D341Med (cell line): ENCODE results near the gene SASH1.

Experiments
- DNase-seq: peaks from one replicate; pipeline ENCODE4 v3.0.0; 2012; ENCODE audit warnings: low spot score

Gene SASH1

DNA sequence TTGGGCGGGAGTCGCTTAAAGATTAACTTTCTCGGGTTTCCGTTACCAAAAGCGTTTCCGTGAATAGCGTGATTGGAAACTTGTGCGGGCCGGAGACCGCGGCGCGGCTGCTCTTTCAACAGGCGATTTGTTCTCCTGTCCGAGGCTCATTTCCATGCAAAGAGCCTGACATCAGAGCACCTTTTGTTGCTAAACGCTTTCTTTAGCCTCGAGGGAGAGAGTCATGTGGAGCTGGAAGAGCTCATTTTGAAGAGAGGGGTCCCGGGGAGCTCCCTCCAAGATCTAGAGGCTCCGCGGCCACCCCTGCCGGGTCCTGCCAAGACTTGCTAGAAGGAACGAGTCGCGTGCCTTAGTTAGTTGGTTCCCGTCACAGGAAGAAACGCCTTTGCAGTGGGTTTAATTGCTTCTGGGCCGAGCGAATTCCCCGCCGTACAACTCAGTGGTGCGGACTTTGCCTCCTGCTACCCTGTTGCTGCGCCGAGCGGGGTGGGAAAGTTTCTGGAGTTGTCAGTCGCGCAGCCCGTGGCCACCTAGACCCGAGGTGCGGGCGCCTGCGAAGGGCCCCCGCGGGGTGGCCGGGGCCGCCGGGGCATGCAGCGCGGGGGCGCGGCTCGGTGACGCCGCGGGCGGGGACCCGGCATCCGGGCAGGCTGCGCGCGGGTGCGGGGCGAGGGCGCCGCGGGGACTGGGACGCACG is at the start of gene SASH1:
TSS of gene SASH1 (plus strand) at position 489 of the 697 bp plus-strand sequence. CDS start 230 bp downstream, outside the sequence.
- peak; percentile 82 for DNase-seq

DNA sequence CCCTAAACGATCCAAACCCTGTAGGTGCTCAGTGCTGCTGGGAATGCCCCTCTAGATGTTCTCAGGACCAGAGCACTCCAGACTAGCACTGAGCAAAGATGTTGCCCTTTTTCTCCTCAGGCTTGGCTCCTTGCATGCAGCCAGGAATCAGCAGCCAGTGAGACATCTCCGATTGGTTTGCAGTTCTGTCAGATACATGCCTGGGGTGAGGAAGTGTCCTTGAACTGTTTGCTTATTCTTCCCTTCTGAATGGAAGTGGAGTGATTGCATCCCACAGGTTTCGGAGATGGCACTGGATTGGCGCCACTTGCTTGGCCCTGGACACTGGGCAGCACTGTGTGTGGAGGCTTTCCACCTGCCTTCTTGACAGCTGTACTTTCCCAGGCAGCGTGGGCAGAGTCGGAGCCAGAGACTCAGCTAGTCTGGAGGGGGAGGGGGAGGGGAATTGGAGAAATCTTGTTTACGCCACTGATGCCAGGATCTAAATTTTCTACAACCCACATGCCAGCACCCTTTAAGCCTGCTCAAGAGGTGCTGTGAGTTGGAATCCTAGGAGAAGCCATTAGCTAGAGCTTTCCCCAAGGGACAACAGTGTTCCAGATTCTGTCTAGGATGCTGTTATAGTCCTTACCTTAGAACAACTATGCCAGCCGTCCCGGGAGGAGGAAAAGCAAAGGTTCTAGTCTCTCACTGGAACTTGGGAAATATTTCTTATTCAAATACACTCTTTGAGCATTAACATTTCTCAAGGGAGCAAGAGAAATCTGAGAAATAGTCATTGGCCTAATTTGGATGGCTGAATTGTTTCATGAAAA is 49.2 kb upstream of the SASH1 start:
- DNase-seq = peak; percentile 61

DNA sequence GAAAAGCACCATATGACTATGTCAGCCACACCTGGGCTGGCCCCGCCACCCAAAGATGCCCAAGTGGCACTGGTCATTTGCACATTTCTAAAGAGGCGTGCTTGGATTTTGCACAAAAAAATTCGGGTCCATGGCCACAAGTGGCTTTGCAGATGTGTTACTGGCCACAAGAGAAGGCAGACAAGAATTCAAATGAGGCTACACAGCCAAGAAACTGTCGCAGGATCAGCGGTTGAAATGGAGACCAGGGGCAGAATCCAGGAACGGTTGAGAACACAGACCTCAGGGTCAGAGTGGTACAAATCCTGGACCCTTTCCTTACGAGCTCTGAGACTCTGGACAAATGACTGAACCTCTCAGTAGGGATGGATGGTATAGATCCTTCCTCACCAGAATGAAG is 48.6 kb upstream of the SASH1 start:
- no peak for DNase-seq

DNA sequence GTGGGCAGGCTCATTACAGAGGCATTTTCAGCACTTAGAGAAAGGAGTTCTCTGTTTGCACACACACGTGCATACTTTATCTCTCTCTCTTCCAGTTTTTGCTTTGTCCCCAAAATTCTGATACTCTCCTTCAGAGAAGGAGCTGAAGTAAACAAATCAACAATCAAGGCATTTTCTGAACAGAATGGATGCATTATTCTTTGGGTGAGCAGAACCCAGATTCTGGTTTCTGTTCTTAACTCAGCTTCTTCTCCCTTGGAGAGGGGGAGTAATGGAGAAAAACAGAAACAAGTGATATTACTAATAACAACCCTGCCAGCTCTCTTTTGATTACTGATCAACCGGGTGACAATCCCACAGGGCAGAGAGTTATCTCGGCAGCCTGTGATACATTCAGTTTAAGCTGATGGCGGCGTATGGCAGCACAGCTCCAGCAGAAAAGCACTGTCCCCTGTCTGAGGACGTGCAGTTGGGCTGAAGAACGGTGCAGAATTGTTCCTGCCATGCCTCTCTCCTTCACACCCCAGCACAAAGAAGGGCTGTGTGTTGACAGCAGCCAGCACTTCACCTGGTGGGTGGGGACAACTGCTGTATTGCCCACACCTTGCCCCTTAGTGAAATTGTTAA is 47.3 kb upstream of the SASH1 start:
- DNase-seq = no peak

DNA sequence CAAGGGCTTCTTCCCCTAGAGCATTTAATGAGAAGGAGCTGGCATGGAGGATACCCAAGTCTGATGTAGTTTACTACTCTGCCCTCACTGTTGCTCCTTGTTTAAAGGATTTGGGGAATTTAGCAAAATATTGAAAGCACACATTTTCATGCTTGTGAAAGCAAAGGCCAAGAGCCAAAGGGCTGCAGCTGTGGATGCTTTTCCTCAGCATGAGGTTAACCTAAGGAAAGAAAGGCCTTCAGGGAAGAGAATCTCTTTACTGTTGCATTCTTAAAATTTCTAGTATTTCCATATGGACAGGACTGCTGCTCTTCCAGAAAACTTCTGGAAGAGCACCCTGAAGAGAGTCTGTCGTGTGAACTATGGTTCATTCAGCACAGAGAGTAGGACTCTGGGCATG is 45.9 kb upstream of the SASH1 start:
- DNase-seq = no peak

DNA sequence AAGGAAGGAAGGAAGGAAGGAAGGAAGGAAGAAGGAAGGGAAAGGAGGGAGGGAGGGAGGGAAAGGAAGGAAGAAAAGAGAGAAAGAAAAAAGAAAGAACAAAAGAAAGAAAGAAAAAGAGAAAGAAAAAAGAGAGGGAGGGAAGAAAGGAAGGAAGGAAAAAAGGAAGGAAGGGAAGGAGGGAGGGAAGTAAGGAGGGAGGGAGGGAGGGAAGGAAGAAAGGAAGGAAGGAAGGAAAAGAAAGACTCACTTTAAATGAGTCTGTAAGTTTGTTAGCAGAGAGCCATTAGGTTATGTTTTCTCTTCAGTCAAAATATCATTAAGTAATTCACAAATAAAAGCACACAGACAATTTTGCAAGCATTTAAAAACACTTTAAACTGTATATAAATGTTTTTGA is 44.0 kb upstream of the SASH1 start:
- no peak for DNase-seq

DNA sequence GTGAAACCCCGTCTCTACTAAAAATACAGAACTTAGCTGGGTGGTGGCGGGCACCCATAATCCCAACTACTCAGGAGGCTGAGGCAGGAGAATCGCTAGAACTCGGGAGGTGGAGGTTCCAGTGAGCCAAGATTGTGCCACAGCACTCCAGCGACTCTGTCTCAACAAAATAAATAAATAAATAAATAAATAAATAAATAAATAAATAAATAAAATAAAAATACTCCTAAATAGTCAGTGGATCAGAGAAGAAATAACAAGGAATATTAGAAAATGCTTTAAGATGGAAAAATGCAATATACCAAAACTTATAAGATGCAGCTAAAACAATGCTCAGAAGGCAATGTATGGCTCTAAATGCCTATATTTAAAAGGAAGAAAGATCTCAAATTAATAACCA is 39.0 kb upstream of the SASH1 start:
- DNase-seq = no peak

DNA sequence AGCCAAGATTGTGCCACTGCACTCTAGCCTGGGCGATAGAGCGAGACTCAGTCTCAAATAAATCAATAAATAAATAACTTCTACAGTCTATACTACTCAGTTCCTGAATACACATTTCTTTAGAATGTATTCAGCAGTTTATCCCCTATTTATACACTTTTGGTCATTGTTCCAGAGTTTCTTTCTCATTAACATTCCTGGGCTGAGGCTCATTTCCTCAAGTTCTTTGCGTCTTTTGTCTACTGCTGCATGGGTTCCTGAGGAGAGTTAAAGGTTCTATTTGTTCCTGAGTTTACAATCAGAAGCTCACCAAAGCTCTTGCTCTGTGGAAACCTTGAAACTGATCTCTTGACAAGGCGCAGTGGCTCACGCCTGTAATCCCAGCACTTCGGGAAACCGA is 37.7 kb upstream of the SASH1 start:
- DNase-seq = no peak

DNA sequence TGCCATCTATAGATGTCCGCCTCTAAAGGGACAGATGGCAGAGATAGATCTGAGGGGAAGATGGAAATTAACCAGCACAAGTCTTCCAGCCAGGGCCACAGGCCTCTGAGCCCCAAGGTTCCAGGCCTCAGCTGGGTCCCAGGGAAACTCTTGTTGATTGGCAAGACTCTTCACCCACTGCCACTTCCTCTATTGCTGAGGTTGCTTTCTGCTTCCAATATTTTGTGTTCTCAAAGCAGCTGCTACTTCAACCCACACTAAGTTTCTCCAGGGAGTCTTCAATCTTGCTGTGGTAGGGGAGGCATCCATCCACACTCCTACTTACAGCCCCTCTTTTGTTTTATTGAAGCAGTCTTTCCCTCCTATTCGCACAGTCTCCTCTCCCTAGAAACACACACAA is 36.4 kb upstream of the SASH1 start:
- DNase-seq = no peak

DNA sequence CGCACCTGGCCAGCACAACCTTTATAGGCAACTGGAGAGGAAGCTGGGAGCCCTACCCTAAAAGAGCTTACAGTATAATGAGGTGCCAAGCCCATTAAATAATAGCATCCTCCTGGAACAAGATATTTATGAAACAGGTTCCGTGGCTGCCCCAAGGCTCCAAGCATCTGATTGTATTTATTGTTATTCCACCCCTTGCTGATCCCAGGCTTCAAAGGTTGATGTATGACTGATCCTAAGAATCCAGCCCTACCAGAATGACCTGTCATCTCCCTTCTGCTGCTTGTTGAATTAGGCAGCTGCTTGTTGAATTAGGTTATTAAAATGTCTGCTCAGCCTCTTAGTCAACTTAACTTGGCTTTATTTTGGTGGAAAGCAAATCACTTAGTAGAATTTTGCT is 35.2 kb upstream of the SASH1 start:
- no peak for DNase-seq

DNA sequence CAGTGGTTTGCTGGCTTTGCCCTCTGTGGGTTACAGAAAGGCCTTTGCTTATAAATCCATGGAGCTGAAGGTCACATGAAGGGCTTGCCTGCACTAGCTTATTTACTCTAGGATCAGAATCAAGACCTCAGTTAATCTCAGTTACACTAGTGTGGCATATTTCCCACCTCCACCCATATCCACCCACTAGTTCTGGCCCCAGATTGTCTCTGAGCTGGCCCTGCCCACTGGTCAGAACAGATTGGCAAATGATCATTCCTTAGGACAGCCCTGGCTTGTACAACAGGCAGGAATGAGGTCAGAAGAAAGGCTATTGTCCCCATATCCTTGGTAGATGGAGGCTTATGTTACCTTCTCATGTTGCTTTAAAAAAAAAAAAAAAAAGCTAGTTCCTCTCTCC is 33.3 kb upstream of the SASH1 start:
- no peak for DNase-seq

DNA sequence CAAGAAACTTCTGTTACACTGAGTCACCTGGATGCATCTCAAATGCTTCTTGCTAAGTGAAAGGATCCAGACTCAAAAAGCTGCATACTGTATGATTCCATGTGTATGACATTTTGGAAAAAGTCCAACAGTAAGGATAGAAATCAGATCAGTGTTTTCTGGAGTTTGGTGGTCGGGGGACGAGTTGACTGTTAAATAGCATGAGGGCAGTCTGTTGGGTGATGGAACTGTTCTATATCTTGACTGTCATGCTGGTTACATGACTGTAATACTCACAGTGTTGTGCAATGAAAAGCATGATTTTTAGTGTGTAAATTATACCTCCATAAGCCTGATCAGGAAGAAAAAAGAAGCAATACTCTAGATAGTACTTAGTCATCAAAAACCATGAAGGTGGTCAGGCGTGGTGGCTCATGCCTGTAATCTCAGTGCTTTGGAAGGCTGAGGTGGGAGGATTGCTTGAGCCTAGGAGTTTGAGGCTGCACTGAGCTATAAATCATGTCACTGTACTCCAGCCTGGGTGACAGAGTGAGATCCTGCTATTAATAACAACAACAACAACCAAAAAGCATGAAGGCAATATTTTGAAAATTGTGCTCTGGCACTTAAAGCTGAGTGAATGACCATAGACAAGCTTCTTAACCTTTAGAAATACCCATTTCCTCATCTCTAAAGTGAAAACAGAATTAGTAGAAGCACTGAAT is 30.5 kb upstream of the SASH1 start:
- no peak for DNase-seq

DNA sequence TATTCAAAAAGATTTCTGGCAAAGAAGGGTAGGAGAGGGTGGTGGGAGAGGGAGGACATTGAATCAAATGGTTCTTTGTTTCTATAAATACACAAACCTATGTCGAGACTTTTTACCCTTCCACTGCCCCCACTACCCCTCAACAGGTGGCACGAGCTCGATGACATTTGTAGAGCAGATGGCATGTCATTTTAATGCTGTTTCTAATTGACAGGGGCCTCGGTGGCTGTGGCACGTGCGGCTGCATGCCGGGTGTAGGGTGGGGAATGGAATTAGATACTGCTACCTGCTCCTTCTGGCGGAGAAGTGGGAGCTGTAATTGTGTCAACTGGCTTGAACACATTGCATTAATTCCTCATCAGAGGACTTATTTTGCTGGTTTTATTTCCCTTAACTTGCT is 29.1 kb upstream of the SASH1 start:
- peak; percentile 43 for DNase-seq

DNA sequence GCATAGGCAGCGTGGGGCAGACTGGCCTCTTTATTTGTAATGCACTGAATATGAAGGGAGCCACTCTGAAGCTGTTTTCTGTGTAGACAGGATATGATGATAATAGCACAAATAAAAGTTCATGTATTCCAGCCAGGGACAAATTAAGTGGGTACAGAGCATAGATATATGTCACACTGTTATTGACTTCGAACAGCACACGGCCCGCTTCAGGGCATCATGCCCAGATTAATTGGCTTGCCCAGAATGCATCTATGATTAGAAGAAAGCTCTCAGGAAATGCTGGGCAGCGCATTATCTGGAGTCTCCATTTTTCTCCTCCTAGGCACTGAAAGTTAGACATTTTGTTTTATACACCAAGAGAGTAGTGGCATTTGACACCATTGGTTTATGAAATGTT is 26.3 kb upstream of the SASH1 start:
- DNase-seq = no peak

DNA sequence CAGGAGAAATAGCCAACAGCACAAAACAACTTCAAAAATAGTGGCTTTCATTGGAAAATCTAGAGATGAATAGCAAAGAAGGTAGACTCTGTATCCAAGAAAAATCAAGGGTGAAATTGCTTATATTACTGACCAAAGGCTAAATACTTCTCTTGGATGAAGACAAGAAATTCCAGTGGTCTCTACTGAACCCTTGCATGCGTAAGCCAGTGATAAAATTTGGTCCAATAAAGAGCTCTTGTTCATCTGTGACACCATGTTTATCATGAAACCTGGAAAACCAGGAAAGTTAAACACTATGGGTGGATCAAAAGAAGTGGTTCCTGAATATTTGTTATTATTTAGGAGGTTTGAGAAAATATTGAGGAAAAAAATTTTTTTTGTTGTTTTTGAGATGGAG is 25.6 kb upstream of the SASH1 start:
- DNase-seq = no peak

DNA sequence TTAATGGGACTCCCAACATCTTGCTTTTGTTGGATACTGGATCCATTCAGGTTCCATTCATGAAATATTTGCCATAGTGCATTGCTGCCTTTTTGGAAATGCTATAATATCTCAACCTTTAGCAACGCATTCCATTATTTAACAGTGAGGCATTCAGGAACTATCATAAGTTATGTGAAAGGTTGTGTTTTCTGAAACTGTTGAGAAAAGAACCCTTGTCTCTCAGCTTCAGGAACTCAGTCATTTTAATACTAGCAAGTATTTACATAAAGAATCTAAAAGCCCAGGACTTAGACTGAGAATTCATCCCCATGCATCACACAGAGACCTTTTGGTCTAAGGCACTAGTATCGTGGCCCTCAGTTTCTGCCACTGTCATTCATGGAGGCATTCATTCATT is 24.9 kb upstream of the SASH1 start:
- DNase-seq = no peak

DNA sequence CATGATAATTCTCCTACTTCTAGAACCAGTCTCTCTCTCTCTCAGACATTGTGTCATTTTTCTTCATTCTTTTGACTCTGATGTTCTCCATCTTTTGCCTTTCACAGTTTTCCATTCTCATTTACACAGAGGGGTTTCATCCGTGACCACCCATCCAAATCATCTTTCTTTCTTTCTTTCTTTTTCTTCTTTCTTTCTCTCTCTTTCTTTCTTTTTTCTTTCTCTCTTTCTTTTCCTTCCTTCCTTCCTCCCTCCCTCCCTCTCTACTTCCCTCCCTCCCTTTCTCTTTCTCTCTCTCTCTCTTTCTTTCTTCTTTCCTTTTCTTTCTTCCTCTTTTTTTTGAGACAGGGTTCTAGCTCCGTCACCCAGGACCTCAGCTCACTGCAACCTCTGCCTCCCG is 19.9 kb upstream of the SASH1 start:
- no peak for DNase-seq

DNA sequence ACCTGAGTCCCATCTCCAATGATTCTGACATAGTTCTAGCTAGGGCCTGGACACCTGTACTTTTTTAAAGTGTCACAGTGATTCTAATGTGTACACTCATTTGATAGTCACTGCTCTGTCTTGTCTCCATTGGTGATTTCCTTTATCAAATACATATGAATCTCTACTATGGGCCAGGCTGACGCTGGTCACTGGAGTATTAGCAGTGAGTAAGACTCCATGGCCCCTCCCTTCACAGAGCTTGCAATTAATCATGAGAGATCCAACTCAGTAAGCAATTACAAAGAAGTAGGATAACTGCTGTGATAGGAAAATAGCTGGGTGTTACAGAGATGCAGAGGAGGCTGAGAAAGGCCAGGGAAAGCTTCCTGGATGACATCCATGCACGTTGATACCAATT is 19.3 kb upstream of the SASH1 start:
- DNase-seq = no peak

DNA sequence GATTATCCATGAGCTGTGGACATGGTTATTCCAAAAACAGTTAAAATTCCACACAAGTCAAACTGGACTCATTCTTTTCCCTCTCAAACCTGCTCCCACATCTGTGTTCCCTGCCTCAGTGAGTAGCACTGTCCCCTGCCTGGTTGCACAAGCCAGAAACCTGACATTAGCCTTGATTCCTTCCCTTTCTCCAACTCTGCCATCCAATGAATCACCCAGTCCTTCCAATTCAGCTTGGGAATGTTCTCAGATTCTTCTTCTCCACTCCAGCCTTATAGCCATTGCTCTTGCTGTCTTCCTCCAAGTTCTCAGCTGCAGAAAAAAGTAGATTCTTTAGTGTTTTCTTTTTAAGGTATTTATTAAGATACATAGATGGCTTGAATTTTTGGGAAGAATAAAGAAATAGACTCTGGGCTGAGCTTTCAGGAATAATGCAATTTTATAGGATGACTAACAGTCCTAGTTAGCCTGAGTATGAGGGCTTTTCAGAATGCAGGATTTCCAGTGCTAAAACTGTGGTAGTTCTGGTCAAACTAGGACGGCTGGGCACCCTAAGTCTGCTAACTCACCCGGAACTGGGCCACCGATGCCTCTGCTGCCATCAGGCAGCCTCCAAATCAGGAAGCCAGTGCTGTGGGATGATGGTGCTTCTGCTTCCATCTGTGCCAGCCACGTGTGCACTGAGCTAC is 18.2 kb upstream of the SASH1 start:
- DNase-seq = no peak

DNA sequence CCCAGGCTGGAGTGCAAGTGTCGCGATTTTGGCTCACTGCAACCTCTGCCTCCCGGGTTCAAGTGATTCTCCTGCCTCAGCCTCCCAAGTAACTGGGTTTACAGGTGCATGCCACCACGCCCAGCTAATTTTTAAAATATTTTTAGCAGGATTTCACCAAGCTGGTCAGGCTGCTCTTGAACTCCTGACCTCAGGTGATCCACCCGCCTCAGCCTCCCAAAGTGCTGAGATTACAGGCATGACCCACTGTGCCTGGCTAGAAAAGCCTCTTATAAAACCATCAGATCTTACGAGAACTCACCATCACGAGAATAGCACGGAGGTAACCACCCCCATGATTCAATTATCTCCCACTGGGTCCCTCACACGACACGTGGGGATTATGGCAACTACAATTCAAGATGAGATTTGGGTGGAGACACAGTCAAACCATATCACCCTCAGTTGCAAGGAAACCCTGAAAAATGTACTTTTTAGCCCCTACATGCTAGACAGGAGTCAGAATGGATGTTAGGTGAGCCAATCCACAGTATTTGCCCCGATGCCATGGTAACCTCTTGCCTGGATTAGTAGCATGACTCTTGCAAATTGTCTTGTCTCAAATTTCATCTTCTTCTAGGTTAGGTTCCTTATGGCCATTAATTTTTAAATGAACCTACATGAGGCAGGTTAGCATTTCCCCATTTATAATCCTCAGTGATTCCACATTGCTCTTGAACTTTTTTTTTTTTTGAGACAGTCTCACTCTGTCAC is 17.1 kb upstream of the SASH1 start:
- no peak for DNase-seq

DNA sequence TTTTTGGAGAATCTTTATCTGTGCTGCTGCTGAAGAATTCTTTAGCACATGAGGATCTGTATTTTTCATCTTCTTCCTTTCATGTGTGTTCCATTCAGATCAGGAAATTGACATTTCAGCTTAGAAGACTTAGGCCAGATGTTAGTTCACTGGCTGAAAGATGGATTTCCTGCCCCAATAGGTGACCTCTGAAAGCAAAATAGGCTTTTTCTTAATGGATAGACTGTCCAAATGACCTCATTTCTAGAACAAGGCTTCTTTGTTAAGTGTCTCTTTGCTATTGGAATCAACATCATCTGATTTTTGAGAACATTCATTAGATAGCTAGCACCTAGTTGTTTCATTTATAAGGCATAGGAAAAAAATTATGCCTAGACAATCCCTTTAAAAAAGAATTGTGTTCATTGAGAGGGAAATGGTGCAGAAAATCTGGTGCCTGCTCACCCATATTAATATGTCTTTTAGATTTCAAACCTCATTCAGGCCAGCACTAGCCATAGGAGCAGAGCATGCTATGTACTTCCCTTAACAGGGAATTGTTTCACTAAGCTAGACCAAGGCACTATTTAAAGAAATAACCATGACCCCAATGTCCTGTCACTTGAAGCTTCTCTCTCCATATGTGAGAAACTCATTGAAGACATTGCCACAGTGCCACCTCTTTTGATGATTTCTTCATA is 13.6 kb upstream of the SASH1 start:
- no peak for DNase-seq
